GM12892 (cell line): ENCODE data around the gene BPIFB6.

ENCODE experiments used
- DNase-seq: peaks from one replicate; pipeline ENCODE4 v3.0.0; 2011; ENCODE audit not compliant: insufficient read length
- FAIRE-seq: peaks from 2 replicates; lab custom pipeline; 2011; peaks lifted over from hg19 to GRCh38; lab: Jason Lieb, UNC
- POLR2A ChIP-seq: IDR thresholded peaks from 2 replicates; pipeline ENCODE4 v1.6.1; 2011; ENCODE audit warnings: low read depth, low read length, control low read depth
- POLR2AphosphoS5 ChIP-seq: IDR thresholded peaks from 2 replicates; pipeline ENCODE4 v1.6.1; 2011; ENCODE audit warnings: low read depth, low read length, control low read depth
- TAF1 ChIP-seq: IDR thresholded peaks from 2 replicates; pipeline ENCODE4 v1.6.1; 2011; ENCODE audit warnings: low read depth, mild to moderate bottlenecking, control low read depth, low read length, borderline replicate concordance

Gene BPIFB6

DNA sequence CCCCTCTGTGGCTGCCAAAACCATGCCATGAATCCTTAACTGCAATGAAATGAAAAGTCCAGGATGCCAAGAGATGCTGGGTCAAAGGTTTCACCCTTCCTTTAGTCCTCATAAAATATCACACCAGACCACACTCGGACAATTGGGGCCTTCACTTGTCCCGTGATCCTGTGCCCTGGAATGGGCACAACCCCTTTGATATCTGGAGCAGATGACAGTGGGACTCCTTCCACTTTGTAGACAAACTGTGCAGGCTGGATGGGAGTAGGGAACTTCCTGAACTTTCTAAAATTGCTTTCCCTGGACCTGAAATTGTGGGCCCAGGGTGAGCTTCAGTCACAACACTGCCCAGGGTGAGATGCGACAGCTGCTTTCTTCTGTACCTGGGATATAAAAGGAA lies 9.6 kb upstream of the BPIFB6 start:
- TF ChIP-seq POLR2AphosphoS5 (no peak), POLR2A (no peak), TAF1 (no peak)
- DNase-seq: no peak
- no peak for FAIRE-seq

- FAIRE-seq: no peak
- no peak for TF ChIP-seq TAF1
- no peak for TF ChIP-seq POLR2A
- no peak for TF ChIP-seq POLR2AphosphoS5
- DNase-seq: no peak
These were observed 9.2 kb upstream of the BPIFB6 start for GRCh38 chr20:33022289-33022688.

GRCh38 chr20:33022694-33023438 lies 8.6 kb upstream of the BPIFB6 start:
- FAIRE-seq (no peak), DNase-seq (no peak)
- TF ChIP-seq POLR2A (no peak), TAF1 (no peak), POLR2AphosphoS5 (no peak)

GRCh38 chr20:33023439-33024242 lies 7.8 kb upstream of the BPIFB6 start:
- FAIRE-seq (no peak), DNase-seq (no peak)
- TF ChIP-seq POLR2AphosphoS5: no peak
- no peak for TF ChIP-seq TAF1
- no peak for TF ChIP-seq POLR2A

DNA sequence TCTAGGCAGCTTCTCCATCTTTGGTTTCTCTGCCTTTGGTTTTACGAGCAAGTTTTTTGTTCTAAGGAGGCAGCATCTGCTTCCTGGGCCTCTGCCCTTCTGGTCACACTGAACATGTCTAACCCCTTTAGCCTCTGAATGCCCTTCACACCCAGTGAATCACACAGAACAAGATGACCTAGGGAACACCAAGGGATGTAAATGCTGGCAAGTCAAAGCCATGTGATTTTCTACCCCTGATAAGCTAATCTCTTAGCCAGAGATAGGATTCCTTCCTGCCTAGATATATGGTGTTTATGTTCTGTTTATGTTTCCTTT lies 7.2 kb upstream of the BPIFB6 start:
- TF ChIP-seq POLR2A (no peak), POLR2AphosphoS5 (no peak), TAF1 (no peak)
- DNase-seq: no peak
- no peak for FAIRE-seq

DNA sequence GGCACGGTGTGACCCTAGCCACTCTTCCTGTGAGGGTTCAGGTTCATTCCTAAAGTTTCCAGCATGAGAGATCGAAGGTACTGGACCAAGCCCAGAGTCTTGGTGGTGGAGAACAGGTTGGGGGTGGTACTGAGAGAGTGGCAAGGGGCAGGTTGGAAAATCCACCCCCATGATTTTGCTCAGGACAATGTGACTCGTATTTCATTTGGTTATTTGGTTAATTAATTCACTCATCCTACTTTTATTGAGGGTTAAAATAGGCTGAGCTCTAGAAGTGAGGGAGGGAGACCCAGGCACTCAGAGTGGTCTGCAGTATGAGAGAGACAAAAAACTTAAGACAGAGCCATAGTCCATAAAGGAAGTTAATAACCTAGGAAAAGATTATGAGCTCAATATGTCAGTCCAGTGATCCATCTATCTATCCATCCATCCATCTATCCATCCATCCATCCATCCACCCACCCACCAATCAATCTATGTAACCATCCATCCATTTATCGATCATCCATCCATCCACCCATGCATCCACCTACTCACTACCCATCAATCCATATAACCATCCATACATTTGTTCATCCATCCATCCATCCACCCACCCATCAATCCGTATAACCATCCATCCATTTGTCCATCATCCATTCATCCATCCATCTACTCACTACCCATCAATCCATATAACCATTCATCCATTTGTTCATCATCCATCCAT lies 6.7 kb upstream of the BPIFB6 start:
- DNase-seq: no peak
- TF ChIP-seq TAF1 (no peak), POLR2AphosphoS5 (no peak), POLR2A (no peak)
- no peak for FAIRE-seq

DNA sequence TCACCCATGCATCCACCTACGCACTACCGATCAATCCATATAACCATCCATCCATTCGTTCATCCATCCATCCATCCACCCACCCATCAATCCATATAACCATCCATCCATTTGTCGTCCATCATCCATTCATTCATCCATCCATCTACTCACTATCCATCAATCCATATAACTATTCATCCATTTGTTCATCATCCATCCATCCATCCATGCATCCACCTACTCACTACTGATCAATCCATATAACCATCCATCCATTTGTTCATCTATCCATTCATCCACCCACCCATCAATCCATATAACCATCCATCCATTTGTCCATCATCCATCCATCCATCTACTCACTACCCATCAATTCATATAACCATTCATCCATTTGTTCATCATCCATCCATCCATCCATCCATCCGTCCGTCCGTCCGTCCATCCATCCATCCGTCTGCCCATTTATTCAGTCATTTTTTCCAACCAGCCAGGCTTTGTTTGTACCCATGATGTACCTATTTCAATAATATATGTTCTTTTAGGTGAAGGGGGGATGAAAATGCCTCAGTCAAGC lies 6.1 kb upstream of the BPIFB6 start:
- DNase-seq (no peak), FAIRE-seq (no peak)
- no peak for TF ChIP-seq POLR2AphosphoS5
- no peak for TF ChIP-seq POLR2A
- no peak for TF ChIP-seq TAF1

GRCh38 chr20:33026072-33026778 lies 5.2 kb upstream of the BPIFB6 start:
- DNase-seq: no peak
- FAIRE-seq: no peak
- TF ChIP-seq TAF1 (no peak), POLR2AphosphoS5 (no peak), POLR2A (no peak)

- DNase-seq (no peak), FAIRE-seq (no peak)
- TF ChIP-seq POLR2AphosphoS5 (no peak), TAF1 (no peak), POLR2A (no peak)
These were observed 4.4 kb upstream of the BPIFB6 start for GRCh38 chr20:33026779-33027759.
